Measurements from ENCODE around the gene CASP10.
A peak's percentile ranks its signal among the peaks of the same experiment; 100 is the strongest.

The CASP10 gene

GRCh38 chr2:201200345-201200744 lies 17.4 kb downstream of the CASP10 start:
- no peak for DNase-seq

GRCh38 chr2:201201371-201201770 lies 18.4 kb downstream of the CASP10 start:
- DNase-seq = no peak

- no peak for DNase-seq
Observed at GRCh38 chr2:201203916-201204654, 21.1 kb downstream of the CASP10 start.

- no peak for DNase-seq
Observed at GRCh38 chr2:201204655-201205514, 21.9 kb downstream of the CASP10 start.

- no peak for DNase-seq
Observed at GRCh38 chr2:201205515-201205849, 22.5 kb downstream of the CASP10 start.

- no peak for DNase-seq
Observed at GRCh38 chr2:201208563-201209252, 25.8 kb downstream of the CASP10 start.

GRCh38 chr2:201215963-201216362 lies 33.0 kb downstream of the CASP10 start:
- DNase-seq = no peak

DNA sequence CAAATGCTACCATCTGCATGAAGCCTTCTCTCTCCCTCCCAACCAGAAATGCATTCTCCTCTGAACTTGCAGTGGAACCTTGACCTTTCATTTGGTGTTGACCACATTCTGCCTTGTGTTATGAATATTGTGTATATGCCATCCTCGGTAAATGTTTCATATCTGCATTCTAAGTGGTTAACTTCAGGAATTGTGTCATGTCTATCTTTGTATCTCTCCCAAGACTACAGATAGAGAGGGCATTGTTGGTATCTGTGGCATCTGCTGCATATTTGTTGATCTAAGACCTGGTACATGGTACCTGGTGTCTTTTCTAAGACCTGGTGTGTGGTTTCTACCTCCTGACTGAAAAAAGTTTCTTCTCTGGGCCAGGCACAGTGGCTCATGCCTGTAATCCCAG lies 34.0 kb downstream of the CASP10 start:
- no peak for DNase-seq

GRCh38 chr2:201218780-201219179 lies 35.8 kb downstream of the CASP10 start:
- no peak for DNase-seq

DNA sequence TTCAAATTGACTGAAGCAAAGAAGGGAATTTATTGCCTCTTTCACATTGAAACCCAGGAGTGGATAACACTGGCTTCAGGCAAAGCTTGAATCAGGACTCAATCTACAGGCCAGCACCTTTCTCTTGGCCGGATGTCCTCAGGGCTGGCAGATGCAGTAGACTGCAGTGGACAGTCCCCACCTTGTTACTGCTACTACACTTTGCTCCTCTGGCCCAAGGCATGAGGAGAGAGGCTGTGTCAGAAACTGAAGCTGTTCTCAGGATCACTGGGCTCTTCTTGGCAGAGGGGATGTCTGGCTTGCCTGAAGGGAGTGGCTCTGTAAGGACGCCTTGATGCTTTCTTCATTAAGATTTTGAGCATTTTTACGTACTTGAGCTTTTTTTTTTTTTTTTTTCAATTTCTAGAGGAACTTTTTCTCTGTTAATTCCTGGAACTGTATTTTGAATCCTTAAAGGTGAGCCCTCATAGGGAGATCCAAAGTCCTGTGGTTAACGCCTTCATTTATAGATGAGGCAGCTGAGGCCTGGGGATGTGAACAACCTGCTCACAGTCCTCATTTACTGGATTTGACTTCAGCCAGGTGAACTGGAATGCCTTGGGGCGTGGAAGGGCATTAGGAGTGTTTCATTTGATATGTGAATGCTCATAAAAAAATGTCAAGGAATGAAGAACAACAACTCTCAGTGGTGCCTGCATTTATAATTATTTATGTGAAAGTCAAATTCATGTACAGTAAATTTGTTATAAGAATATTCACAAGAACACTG lies 36.6 kb downstream of the CASP10 start:
- no peak for DNase-seq

DNA sequence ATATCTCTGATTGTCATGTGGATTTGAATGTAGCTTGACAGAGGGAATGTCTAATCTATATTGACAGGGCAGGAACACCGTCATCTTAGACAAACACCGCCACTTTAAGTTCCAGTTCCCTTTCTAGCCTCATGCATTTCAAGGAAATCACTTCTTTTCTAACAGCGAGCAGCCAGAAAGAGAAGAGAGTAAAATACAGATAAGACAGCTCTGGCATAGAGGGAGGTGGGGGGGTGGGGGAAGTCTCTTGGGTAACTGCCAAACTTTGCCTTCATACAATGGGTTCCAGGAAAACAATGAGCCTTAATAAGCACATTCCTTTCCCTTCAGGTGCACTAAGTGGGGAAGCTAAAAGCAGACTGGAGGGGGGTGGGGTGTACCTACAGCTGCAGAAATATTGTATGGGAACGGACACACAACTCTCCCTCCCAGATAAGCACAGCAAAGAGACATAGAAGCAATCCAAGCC lies 37.2 kb downstream of the CASP10 start:
- DNase-seq = no peak

DNA sequence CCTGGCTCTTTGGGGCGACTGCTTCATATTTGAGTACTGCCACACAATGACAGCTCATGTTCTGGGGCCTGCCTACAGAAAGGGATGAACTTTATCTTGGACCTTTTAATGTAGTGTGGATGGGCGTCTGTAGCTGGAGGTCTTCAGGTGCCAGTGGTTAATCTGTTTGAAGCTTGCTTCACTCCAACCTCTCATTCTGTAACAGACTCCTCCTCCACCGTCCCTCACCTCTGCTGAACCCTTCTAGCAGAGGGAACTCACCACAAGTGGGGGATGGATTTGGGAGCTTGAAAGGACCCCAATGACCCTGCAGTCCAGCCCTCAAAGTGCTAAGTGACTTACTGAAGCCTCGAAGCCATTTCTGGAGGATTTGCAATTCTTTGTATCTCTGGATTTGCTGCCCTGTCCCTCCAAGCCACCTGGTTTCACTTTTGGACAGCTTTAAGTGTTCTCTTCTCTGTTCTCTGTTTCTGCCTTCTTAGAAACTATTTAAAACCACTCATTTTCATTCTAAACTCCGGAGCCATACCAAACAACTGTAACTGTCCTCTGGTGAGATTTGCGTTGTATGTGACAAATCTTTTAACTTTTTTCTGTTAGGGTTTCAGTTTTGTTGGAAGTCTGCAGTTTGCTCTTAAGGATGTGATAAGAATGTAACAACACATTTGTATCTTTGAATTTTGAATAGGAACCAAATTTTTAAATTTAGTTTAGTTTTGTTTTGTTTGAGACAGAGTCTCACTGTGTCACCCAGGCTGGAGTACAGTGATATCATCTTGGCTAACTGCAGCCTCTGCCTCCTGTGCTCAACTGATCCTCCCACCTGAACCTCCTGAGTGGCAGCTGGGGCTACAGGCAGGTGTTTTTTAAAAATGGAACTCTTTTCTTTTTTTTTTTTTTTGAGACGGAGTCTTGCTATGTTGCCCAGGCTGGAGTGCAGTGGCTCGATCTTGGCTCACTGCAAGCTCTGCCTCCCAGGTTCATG lies 40.4 kb downstream of the CASP10 start:
- no peak for DNase-seq

- DNase-seq = no peak
Observed at GRCh38 chr2:201228271-201228911, 45.5 kb downstream of the CASP10 start.

- no peak for DNase-seq
Observed at GRCh38 chr2:201228912-201229290, 46.0 kb downstream of the CASP10 start.

DNA sequence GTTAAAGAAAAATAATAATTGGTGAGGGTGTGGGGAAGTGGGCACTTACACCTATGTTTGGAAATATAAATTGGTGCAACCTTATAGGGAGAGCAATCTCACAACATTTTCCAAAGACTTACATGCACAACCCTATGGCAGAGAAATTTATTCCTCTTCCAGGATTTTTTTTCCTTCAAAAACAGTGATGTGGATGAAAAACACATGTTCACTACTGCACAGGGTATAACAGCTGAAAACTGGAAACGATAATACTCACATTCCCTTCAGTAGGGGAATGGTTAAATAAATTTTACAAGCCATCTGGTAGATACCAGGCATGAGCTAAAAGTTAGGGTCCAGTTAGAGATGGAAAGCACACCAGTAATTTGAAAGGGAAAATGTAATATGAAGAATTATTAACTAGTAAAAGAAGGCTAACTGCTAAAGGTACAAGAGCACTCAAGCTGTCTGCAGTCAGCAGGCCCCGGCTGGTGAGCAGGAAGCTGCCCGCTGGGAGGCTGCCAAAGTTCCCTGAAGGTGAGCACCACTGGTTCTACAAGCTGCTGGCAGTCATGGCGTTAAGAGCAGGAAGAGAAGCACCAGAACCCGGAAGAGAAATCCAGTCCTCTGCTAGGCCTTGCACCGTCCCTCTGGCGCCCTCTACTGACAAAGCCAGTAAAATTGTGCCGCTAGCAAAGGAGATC lies 49.0 kb downstream of the CASP10 start:
- peak; percentile 95 for DNase-seq

DNA sequence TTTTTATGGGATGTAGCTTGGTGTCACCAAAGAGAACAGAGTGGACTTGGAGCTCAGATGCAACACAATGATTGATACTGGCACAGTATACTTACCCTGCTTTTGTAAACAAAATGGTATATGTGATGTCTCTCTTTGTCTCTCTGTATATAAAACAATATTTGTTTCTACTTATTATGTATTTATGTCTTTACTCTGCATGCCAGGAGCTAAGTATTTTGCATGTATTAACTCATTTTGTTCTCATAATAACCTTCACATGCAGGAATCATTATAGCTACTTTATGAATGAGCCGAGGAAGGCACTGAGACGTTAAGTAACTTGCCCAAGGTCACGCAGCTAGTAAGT lies 49.5 kb downstream of the CASP10 start:
- DNase-seq = no peak

DNA sequence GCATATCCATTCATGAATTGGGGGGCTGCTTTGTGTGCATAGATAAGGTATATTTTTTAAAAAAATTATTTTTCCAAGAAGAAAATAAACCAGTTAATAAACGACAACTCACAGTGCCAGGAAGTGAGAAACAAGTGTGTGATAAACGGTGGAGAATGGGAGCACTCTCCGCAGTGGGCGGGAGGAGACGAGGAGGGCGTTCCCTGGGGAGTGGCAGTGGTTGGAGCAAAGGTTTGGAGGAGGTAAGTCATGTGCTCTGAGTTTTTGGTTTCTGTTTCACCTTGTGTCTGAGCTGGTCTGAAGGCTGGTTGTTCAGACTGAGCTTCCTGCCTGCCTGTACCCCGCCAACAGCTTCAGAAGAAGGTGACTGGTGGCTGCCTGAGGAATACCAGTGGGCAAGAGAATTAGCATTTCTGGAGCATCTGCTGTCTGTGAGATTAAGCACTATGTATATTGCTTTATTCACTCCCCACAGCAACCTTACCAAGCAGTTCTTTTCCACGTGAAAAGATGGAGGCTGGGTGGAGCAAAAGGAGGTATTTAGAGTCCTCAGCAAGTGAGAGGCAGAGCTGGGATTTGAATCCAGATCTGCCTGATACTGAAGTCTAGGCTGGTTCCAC lies 50.4 kb downstream of the CASP10 start:
- DNase-seq = peak; percentile 57

DNA sequence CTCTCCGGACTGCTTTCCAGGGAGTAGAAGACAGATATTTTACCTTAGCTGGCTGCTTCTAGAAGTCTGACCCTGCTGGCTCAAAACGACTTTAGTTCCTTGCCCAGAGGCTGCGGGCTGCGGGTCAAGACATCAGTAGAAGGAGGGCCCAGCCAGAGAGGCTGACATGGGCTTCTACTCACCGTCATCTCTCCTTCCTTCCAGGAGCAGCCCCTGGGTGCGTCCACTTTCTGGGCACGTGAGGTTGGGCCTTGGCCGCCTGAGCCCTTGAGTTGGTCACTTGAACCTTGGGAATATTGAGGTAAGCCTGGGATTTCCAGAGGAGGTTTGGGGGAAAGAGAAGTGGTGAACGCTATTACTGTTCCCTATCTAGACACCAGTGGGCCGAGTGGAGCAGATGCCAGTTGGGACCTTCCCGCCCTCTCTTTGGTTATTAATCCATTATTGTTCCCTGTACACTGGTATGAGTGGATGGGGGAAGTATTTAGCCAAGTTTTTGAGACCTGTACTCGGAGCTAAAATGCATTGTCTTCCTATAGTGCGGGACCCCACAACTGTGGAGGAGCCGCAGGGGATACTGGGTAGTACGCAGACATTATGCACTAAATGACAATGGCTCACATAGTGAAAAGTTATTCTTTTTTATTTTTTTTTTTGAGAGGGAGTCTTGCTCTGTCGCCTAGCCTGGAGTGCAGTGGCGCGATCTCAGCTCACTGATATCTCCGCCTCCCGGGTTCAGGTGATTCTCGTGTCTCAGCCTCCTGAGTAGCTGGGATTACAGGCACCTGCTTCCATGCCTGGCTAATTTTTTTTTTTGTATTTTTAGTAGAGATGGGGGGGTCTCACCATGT lies 51.1 kb downstream of the CASP10 start:
- DNase-seq = no peak

GRCh38 chr2:201234663-201235135 lies 51.8 kb downstream of the CASP10 start:
- DNase-seq = no peak

All from KG1 (cell line).